KMS-11 (cell line): ENCODE results near the gene SLC25A17.

Experiments
- H2AFZ ChIP-seq: fragments of 200-600 bp; sonication (generic); 2 replicates; pipeline ENCODE4 v1.6.1; 2016; ENCODE audit warnings: antibody characterized with exemption, mixed run types, low read depth
- H3K27ac ChIP-seq: fragments of 200-600 bp; sonication (generic); 2 replicates; pipeline ENCODE4 v1.6.1; 2016; ENCODE audit warnings: mild to moderate bottlenecking, mixed run types
- H3K27me3 ChIP-seq: fragments of 200-600 bp; sonication (generic); 2 replicates; pipeline ENCODE4 v1.6.1; 2017; ENCODE audit warnings: mild to moderate bottlenecking, low read depth, mixed run types, moderate library complexity; ENCODE audit not compliant: insufficient read depth
- H3K36me3 ChIP-seq: fragments of 200-600 bp; sonication (generic); 2 replicates; pipeline ENCODE4 v1.6.1; 2017; ENCODE audit warnings: mild to moderate bottlenecking, mixed run types; ENCODE audit not compliant: insufficient read depth
- H3K4me1 ChIP-seq: fragments of 200-600 bp; sonication (generic); 2 replicates; pipeline ENCODE4 v1.6.1; 2016; ENCODE audit warnings: mild to moderate bottlenecking, low read depth, mixed run types; ENCODE audit not compliant: poor library complexity, severe bottlenecking
- H3K4me2 ChIP-seq: fragments of 200-600 bp; sonication (generic); 2 replicates; pipeline ENCODE4 v1.7.0; 2016; ENCODE audit warnings: mild to moderate bottlenecking, mixed run types
- H3K4me3 ChIP-seq: fragments of 200-600 bp; sonication (generic); IDR thresholded peaks from 2 replicates; pipeline ENCODE4 v1.6.1; 2017; ENCODE audit warnings: low read depth, low read length, mixed read lengths; ENCODE audit not compliant: insufficient read depth
- H3K79me2 ChIP-seq: fragments of 200-600 bp; sonication (generic); 2 replicates; pipeline ENCODE4 v1.6.1; 2016; ENCODE audit warnings: low read depth, mixed run types; ENCODE audit not compliant: insufficient read depth
- H3K9ac ChIP-seq: fragments of 200-600 bp; sonication (generic); 2 replicates; pipeline ENCODE4 v1.6.1; 2016; ENCODE audit warnings: mild to moderate bottlenecking, mixed run types
- H4K20me1 ChIP-seq: fragments of 200-600 bp; sonication (generic); 2 replicates; pipeline ENCODE4 v1.6.1; 2016; ENCODE audit warnings: mild to moderate bottlenecking, mixed run types; ENCODE audit not compliant: insufficient read depth
- TF ChIP-seq, protein P1 (sequence below): fragments of 200-600 bp; sonication (generic); conservative IDR thresholded peaks from 2 replicates; pipeline ENCODE4 v1.6.1; 2017; ENCODE audit warnings: low read depth, mild to moderate bottlenecking, antibody characterized with exemption, low read length, moderate library complexity, mixed read lengths

The SLC25A17 gene

DNA sequence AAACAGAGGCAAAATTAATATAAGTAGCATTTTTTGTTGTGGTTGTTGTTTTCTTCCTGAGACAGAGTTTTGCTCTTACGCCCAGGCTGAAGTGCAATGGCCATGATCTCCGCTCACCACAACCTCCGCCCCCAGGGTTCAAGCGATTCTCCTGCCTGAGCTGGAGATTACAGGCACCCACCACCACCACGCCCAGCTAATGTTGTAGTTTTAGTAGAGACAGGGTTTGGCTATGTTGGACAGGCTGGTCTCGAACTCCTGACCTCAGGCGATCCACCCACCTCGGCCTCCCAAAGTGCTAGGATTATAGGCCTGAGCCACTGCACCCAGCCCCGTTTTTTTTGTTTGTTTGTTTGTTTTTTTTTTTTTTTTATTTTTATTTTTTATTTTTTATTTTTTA is 75.4 kb downstream of the SLC25A17 start:
- no peak overlapping the region for H3K27ac ChIP-seq
- H3K36me3 ChIP-seq, result no peaks in the 10 kb centered on the region
- H3K27me3 ChIP-seq, result no peaks in the 10 kb centered on the region
- H3K9ac ChIP-seq, result no peak overlapping the region
- no peak overlapping the region for H3K4me2 ChIP-seq
- TF ChIP-seq, protein P1, sequence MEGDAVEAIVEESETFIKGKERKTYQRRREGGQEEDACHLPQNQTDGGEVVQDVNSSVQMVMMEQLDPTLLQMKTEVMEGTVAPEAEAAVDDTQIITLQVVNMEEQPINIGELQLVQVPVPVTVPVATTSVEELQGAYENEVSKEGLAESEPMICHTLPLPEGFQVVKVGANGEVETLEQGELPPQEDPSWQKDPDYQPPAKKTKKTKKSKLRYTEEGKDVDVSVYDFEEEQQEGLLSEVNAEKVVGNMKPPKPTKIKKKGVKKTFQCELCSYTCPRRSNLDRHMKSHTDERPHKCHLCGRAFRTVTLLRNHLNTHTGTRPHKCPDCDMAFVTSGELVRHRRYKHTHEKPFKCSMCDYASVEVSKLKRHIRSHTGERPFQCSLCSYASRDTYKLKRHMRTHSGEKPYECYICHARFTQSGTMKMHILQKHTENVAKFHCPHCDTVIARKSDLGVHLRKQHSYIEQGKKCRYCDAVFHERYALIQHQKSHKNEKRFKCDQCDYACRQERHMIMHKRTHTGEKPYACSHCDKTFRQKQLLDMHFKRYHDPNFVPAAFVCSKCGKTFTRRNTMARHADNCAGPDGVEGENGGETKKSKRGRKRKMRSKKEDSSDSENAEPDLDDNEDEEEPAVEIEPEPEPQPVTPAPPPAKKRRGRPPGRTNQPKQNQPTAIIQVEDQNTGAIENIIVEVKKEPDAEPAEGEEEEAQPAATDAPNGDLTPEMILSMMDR, result no peak
- H2AFZ ChIP-seq, result no peak overlapping the region
- no peaks in the 10 kb centered on the region for H4K20me1 ChIP-seq
- no peak overlapping the region for H3K4me3 ChIP-seq
- no peaks in the 10 kb centered on the region for H3K4me1 ChIP-seq
- H3K79me2 ChIP-seq, result no peaks in the 10 kb centered on the region

DNA sequence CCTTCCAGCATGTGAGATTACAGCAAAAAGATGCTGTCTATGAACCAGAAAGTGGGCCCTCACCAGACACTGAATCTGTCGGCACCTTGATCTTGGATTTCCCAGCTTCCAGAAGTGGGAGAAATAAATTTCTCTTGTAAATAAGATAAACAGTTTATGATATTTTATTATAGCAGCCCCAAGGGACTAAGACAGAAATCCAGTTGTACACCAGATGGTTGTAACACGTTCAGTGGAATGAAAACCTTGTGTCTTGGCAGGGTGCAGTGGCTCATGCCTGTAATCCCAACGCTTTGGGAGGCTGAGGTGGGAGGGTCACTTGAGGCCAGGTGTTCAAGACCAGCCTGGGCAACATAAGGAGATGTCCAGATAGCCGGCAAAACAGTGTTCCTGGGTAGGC is 78.0 kb downstream of the SLC25A17 start:
- H3K9ac ChIP-seq, result no peak overlapping the region
- H3K79me2 ChIP-seq, result no peaks in the 10 kb centered on the region
- H3K27me3 ChIP-seq, result no peaks in the 10 kb centered on the region
- no peaks in the 10 kb centered on the region for H4K20me1 ChIP-seq
- H3K36me3 ChIP-seq, result no peaks in the 10 kb centered on the region
- H3K4me3 ChIP-seq, result no peak overlapping the region
- TF ChIP-seq, protein P1, result no peak
- no peak overlapping the region for H3K4me2 ChIP-seq
- H3K27ac ChIP-seq, result no peak overlapping the region
- no peak overlapping the region for H2AFZ ChIP-seq
- no peaks in the 10 kb centered on the region for H3K4me1 ChIP-seq

DNA sequence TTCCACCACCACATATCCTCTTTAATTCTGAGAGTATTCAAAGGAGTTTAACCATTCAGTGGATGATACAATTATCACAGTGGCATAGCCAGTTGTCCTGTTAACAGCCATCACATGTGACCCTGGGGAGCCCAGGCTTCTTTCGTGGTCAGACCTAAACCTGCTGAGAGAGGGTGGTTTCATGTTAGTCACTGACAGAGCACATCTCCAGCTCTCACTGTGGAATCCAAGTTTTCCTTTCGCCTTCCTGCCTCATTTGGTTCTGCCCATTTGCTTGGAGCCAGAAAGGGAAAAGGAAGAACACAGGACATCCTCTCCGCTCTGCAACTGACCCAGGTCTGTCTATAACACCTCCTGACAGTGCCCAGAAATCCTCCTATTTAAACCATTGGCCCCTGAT is 79.4 kb downstream of the SLC25A17 start:
- H3K4me3 ChIP-seq, result no peak overlapping the region
- no peaks in the 10 kb centered on the region for H3K36me3 ChIP-seq
- no peaks in the 10 kb centered on the region for H4K20me1 ChIP-seq
- no peak overlapping the region for H2AFZ ChIP-seq
- H3K27me3 ChIP-seq, result no peaks in the 10 kb centered on the region
- H3K4me2 ChIP-seq, result no peak overlapping the region
- H3K9ac ChIP-seq, result no peak overlapping the region
- TF ChIP-seq, protein P1, result no peak
- no peaks in the 10 kb centered on the region for H3K4me1 ChIP-seq
- H3K27ac ChIP-seq, result no peak overlapping the region
- H3K79me2 ChIP-seq, result no peaks in the 10 kb centered on the region

DNA sequence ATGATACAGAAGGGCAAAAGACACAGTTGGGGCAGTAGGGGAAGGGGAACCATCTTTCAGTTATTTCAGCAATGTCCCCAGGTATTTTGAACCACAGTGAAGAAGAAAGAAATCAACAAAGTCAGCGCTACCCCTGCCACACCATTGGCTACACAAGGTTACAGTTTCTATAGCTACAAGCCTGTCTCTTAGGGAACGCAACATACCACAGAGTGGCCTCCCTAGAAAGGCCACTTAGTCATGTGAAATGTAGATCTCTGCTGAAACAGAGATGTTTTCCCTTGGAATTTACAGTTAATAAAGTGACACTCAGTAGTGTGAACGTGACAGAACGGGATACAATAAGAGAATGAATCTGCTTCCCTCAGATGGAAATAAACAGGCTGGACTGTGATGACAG is 85.2 kb downstream of the SLC25A17 start:
- no peaks in the 10 kb centered on the region for H3K36me3 ChIP-seq
- no peak overlapping the region for H3K9ac ChIP-seq
- no peak overlapping the region for H3K4me2 ChIP-seq
- H3K27ac ChIP-seq, result no peak overlapping the region
- H4K20me1 ChIP-seq, result no peaks in the 10 kb centered on the region
- H3K4me1 ChIP-seq, result no peaks in the 10 kb centered on the region
- H3K4me3 ChIP-seq, result no peak overlapping the region
- H3K79me2 ChIP-seq, result no peaks in the 10 kb centered on the region
- TF ChIP-seq, protein P1, result no peak
- H2AFZ ChIP-seq, result no peak overlapping the region
- H3K27me3 ChIP-seq, result no peaks in the 10 kb centered on the region

GRCh38 chr22:40732999-40733292 is 86.2 kb downstream of the SLC25A17 start:
- Histone ChIP-seq H3K4me3 (no peak overlapping the region), H2AFZ (no peak overlapping the region), H3K79me2 (no peaks in the 10 kb centered on the region), H3K27me3 (no peaks in the 10 kb centered on the region), H3K4me1 (no peaks in the 10 kb centered on the region), H3K4me2 (no peak overlapping the region), H3K27ac (no peak overlapping the region), H3K9ac (no peak overlapping the region), H3K36me3 (no peaks in the 10 kb centered on the region), H4K20me1 (no peaks in the 10 kb centered on the region)
- TF ChIP-seq, protein P1, result no peak
